Measurements from ENCODE around the gene TAX1BP3.
A peak's percentile ranks its signal among the peaks of the same experiment; 100 is the strongest.
"Not testable (repeated sequence)": the region's sequence is repeated elsewhere in the genome, so short reads cannot be mapped to it uniquely, and the experiment has no call there.

Gene TAX1BP3, protein sequence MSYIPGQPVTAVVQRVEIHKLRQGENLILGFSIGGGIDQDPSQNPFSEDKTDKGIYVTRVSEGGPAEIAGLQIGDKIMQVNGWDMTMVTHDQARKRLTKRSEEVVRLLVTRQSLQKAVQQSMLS

DNA sequence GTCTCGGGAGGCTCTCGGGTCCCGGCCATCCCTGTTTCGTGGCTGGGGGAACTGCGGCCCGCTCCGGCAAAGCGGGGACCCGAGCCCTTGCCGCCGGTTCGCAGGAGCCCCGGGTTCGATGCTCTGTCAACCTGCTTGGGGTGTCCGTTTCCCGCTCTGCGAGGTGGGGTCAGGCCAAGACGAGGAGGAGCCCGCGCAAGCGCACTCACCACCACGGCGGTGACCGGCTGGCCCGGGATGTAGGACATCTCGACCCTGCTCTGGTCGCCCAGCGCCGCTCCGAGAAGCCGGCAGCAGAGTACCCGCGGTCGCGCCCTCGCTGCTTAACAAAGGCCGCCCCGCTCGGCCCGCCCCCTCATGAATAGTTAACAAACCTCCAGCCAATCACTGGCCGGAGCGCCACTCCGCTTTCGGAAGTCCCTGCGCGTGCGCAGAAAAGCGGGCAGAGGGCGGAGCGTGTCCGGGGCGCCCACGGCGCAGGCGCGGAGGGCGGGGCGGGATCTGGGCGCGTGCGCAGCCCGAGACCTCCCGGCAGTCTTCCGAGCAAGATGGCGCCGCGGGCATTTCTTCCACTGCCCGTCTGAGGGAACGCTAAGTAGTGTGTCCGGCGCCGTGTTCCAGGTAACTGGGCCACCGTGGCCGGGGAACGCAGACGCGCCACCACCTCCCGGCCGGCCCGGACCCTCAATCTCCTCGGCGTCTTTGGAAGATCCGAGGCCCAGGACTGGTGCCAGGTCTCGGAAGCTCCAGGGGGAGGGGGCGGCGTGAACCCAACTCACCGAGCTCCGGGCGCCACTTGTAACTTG, at the start of gene TAX1BP3, which contains the start of gene EMC6:
TAX1BP3 (minus strand) TSS at position 300 of the 806 bp plus-strand sequence; CDS start at position 248, 52 bp downstream.
EMC6 (plus strand) TSS at position 534 of the 806 bp plus-strand sequence. CDS start 335 bp downstream, outside the sequence.
- DNase-seq (ENCODE audit: low read depth in 2 of 2, low spot score in 1 of 2), result peak; percentile 96

DNA sequence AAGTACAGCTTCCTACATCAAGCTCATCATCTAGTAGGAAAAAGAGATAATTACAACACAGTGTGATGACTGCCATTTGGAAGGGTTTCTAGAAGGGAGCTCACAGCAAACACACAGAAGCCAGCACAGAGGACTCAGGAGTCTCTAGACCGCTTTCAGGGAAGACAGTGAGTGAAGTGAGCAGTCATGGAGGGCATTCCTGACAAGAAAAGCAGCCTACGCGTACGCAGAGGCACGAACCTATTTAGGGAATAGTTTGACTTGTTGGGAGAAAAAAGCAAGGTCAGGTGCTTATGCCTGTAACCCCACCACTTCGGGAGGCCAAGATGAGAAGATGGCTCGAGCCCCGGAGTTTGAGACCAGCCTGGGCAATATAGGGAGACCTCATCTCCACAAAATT, 46.9 kb upstream of the TAX1BP3 start:
- DNase-seq (ENCODE audit: low read depth in 2 of 2, low spot score in 1 of 2), result no peak

GRCh38 chr17:3712811-3713463, 44.6 kb upstream of the TAX1BP3 start:
- no peak for DNase-seq (ENCODE audit: low read depth in 2 of 2, low spot score in 1 of 2)

GRCh38 chr17:3710951-3711383, 42.6 kb upstream of the TAX1BP3 start:
- peak; percentile 28 to 53 for DNase-seq (ENCODE audit: low read depth in 2 of 2, low spot score in 1 of 2)

DNA sequence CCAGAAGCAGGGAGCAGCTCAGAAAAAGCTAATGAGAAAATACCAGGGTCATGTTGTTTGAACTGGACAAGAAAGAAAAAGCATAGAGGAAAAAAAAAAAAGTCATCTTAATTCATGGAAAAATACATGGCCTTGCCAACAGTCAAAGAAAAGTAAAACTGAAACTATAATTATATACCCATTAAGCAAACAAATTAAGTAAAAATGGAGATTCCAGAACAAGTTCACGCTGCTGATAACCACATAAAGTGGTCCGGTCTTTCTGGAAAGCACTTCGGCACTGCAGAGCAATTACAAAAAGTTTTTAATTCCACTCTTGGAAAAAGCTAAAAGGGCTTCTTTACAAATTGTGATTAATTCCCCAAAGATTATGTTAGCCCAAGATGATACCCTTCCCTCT, 40.0 kb upstream of the TAX1BP3 start:
- no peak for DNase-seq (ENCODE audit: low read depth in 2 of 2, low spot score in 1 of 2)

- DNase-seq (ENCODE audit: low read depth in 2 of 2, low spot score in 1 of 2), result not testable (repeated sequence)
Measured at GRCh38 chr17:3705718-3705984, 37.3 kb upstream of the TAX1BP3 start.

GRCh38 chr17:3704931-3705717, 36.7 kb upstream of the TAX1BP3 start:
- DNase-seq (ENCODE audit: low read depth in 2 of 2, low spot score in 1 of 2), result no peak

DNA sequence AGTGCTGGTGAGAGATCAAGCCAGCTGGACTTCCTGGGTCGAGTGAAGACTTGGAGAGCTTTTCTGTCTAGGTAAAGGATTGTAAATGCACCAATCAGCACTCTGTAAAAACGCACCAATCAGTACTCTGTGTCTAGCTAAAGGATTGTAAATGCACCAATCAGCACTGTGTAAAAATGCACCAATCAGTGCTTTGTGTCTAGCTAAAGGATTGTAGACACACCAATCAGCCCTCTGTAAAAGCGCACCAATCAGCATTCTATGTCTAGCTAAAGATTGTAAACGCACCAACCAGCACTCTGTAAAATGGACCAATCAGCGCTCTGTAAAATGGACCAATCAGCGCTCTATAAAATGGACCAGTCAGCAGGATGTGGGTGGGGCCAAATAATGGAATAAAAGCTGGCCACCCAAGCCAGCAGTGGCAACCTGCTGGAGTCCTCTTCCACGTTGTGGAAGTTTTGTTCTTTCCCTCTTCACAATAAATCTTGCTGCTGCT, 33.7 kb upstream of the TAX1BP3 start:
- DNase-seq (ENCODE audit: low read depth in 2 of 2, low spot score in 1 of 2), result not testable (repeated sequence)

DNA sequence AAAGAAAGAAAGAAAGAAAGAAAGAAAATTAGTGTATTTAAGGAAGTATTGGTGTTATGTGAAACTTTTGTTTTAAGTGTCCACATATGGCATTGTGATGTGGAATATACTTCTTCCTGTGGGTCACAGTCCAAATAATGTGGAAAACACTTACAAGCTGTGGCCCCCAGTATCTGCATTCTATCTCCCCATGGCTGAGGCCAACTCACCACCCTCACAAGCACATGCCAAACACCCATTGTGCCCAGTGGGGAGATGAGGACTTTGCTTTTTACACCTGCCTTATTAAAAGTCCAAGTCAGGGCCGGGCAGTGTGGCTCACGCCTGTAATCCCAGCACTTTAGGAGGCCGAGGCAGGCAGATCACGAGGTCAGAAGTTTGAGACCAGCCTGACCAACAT, 31.6 kb upstream of the TAX1BP3 start:
- DNase-seq (ENCODE audit: low read depth in 2 of 2, low spot score in 1 of 2), result no peak

DNA sequence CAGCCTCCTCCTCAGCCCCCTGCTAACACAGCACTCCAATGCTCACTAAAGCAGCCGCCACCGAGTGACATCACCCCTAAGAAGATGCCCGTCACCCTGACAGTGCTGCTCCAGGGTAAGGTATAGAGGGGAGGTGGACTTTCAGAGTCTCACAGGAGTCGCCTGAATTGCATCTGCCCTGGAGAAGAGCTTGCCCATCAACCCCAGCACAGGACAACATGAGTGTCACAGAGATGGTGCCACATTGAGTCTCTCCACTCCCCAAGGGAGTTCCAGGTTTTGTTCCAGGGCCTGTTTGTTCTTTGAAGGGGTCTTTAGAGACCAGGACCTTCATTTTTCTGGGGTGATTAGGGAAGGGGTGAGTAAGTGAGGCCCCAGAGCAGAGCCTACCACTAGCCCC, 29.8 kb upstream of the TAX1BP3 start:
- no peak for DNase-seq (ENCODE audit: low read depth in 2 of 2, low spot score in 1 of 2)

DNA sequence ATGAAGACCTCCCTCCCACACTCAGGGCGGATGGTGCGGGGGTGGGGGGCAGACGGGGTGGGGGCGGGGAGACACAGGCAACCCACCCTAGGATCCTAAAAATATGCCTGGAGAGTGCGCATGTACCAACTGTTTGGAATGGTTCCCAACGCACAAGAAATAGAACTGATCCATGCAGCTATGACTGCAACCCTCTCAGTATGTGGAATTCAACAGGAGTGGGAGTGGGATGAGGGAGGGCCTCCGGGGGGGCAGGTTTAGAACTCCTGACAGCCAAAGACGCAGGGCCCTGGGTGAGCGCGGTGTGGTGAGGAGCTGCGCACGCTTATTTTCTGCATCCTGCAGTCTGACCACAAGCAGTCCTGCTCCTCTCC, 28.7 kb upstream of the TAX1BP3 start:
- DNase-seq (ENCODE audit: low read depth in 2 of 2, low spot score in 1 of 2), result no peak

DNA sequence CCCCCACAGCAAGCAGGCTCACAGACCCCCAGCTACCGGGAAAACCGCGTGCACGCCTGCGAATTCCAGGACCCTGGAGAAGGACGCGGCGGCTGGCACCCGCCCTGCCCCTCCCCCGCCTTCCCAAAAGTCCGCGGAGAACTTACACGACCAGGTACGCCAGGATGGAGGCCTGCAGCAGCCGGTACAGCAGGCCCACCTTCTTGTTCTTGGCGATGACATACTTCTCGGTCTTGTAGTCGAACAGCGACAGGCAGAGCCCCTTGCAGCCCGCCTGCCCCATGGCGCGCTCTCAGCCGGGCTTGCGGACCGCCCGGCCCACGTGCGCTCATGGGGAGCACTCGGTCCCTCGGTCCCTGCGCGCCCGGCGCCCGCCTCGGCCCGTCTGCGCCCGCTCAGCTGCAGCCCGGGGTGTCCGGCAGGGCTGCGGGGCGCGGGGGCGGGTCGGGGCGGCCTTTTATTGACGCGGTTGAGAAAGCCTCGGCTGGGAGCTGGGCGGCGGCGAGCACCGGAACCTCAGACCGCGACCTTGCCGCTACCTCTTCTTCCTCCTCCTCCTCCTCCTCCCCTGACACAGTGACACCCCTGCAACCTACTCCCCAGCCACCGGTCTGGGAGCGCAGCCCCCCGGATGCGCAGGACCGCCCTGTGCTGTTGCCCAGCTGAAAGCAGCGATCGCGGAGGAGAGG, 27.5 kb upstream of the TAX1BP3 start, which contains the start of gene P2RX5:
P2RX5 (minus strand) TSS at position 433 of the 689 bp plus-strand sequence; CDS start at position 283, 150 bp downstream.
- DNase-seq (ENCODE audit: low read depth in 2 of 2, low spot score in 1 of 2), result no peak

DNA sequence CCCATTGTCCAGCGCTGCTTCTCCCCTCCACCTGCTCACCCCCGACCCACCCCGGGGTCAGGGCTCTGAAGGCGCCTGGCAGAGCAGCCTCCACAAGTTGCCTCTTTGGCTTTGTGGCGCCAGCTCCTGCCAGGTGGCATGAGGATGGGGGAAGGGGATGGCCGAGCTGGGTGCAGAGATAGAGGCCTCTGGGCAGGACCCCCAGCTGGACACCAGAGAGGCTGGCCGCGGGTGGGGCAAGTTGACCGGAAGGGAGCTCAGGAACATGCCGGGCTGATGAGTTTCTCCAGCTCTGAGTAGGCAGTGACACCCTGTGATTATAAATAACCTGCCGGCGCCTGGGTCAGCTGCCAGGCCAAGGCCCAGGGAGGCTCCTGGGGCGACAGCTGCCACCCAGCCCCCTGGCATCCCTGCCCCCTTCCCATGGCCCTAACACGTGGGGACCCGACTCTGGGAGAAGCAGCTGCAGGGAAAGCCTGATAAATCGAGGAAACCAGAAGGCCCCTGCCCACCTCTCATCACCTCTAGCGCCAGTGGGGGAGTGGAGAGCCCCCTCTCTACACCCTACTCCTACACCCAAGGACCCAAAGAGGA, 26.8 kb upstream of the TAX1BP3 start:
- no peak for DNase-seq (ENCODE audit: low read depth in 2 of 2, low spot score in 1 of 2)

GRCh38 chr17:3693829-3694231, 25.5 kb upstream of the TAX1BP3 start:
- DNase-seq (ENCODE audit: low read depth in 2 of 2, low spot score in 1 of 2), result no peak

GRCh38 chr17:3693141-3693540, 24.8 kb upstream of the TAX1BP3 start:
- no peak for DNase-seq (ENCODE audit: low read depth in 2 of 2, low spot score in 1 of 2)

DNA sequence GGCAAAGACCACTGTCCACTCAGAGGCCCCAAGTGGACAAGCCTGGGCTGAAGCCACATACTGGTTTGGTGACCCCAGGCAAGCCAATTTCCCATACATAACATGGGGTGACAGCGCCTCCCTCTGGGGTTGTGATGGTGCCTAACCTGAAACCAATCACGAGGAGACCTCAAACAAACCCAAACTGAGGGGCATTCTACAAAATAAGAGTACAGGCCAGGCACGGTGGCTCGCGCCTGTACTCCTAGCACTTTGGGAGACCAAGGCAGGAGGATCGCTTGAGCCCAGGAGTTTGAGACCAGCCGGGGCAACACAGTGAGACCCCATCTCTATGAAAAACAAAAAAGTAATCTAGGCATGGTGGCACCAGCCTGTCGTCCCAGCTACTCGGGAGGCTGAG, 24.0 kb upstream of the TAX1BP3 start:
- no peak for DNase-seq (ENCODE audit: low read depth in 2 of 2, low spot score in 1 of 2)

- DNase-seq (ENCODE audit: low read depth in 2 of 2, low spot score in 1 of 2), result no peak
Measured at GRCh38 chr17:3691617-3692067, 23.3 kb upstream of the TAX1BP3 start.

DNA sequence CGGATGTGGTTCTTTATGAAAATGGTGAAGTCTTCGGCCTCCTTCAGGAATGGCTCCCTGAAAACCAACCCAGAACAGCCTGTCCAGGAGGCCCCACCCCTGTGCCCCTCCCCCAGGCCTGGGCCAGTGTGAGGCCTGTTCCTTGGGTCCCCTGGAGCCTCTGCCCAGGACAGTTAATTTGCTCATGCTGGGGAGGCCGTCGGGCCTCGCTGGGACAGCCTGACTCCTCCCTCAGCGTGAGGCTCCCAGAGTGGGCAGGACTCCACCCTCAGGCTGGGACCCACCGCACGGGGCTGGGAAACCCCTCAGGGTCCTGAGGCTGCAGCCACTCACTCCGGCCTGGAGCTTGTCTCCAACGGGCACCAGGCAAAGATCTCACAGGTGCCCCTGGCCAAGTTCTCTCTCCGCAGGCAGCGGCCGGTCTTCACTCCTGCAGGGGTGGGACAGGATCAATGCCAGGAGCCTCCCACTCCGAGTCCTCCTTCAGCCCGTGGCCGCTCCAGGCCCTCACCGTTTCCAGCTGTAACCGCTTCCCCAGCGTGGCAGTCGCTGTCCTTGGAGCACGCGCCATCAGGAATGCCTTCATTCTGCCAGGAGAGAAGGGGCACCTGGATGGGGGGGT, 21.8 kb upstream of the TAX1BP3 start:
- no peak for DNase-seq (ENCODE audit: low read depth in 2 of 2, low spot score in 1 of 2)

GRCh38 chr17:3689262-3690093, 21.1 kb upstream of the TAX1BP3 start:
- no peak for DNase-seq (ENCODE audit: low read depth in 2 of 2, low spot score in 1 of 2)

Measured in stimulated activated CD8-positive, alpha-beta memory T cell treated with anti-CD3 and anti-CD28 coated beads, Interleukin-4, amount 100 ng/mL, for 4 hours (primary cell).